ENCODE results near the gene UNC93B1.

Gene UNC93B1, protein sequence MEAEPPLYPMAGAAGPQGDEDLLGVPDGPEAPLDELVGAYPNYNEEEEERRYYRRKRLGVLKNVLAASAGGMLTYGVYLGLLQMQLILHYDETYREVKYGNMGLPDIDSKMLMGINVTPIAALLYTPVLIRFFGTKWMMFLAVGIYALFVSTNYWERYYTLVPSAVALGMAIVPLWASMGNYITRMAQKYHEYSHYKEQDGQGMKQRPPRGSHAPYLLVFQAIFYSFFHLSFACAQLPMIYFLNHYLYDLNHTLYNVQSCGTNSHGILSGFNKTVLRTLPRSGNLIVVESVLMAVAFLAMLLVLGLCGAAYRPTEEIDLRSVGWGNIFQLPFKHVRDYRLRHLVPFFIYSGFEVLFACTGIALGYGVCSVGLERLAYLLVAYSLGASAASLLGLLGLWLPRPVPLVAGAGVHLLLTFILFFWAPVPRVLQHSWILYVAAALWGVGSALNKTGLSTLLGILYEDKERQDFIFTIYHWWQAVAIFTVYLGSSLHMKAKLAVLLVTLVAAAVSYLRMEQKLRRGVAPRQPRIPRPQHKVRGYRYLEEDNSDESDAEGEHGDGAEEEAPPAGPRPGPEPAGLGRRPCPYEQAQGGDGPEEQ

DNA sequence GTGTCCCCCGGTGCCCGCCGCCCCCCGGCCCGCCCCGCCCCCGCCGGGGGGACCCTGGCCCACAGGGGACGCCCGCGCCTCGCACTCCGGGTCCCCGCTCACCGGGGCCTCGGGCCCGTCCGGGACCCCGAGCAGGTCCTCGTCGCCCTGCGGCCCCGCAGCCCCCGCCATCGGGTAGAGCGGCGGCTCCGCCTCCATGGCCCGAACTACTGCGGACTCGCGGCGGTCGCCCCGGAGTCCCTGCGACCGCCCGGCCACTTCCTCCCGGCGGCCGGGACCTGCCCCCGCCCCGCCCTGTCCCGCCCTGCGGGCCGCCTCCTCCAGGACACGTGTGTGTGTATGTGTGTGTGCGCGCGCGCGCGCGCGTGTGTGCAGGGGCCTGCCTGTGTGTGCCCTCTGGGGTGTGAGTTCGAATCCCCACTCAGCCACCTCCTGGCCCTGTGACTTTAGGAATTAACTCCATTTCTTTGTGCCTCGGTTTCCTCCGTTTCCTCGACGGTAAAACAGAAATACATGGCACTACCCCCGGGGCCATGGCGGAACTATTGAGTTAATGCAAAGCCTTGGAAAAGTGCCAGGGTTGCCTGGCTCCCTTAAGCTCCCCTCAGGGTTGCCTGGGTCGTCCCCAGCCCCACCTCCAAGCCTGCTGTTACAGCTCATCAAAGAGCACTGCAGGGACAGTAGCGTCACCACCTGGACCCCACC lies at the start of gene UNC93B1:
Gene UNC93B1 (minus strand): TSS at position 252 of the 705 bp plus-strand sequence. CDS start 54 bp downstream, at position 198.
- DNase-seq: no peak

DNA sequence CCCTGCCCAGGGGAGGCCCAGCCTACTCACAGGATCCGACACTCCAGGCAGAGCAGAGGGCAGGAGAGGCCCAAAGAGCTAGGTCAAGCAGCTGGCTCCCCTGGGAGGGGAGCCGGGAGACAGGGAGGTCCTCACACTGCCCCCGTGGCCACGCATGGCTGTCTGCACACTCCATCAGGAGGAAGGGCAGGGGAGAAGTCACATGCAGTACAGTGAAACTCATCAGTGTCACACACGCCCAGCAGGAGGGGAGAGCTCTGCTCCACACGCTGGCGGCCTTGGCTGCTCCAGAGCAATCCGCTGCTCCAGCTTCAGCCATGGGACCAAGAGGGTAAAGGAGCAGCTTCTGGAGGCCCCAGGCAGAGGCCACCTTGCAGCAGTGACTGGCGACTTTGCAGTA lies 49.2 kb upstream of the UNC93B1 start:
- DNase-seq: no peak

DNA sequence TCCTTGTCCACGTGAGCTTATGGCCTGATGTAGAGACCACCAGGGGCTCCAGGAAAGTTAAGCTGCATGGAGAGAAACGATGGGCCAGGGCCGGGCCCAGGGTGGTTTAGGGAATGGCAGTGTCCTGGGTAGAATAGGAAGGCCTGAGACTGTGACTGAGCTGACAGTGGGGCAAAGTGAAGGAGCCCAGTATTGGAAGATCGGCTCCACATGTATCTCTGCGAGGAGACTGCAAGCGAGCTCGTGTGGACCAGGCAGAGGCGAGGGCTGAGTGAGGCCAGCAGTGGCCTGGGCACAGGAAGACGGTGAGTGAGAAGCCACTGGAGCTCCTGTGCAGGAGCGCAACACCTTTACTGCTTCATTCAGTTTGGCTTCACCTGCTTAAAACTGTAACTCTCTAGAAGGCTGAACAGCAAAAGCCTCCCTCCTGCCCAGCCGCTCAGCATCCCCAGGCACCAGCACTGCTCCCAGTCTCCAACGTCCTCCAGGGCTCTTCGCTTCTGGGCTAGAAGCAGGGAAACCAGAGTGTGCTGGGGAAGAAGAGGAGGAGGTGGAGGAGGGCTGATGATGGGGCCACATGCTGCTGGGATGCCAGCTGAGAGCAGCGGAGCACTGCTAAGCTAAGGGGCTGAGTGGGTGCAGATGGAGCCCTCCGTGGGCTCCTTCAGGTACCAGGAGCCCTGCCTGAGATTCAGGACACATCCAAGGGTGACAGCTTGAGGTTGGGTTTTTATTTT lies 48.4 kb upstream of the UNC93B1 start:
- no peak for DNase-seq

DNA sequence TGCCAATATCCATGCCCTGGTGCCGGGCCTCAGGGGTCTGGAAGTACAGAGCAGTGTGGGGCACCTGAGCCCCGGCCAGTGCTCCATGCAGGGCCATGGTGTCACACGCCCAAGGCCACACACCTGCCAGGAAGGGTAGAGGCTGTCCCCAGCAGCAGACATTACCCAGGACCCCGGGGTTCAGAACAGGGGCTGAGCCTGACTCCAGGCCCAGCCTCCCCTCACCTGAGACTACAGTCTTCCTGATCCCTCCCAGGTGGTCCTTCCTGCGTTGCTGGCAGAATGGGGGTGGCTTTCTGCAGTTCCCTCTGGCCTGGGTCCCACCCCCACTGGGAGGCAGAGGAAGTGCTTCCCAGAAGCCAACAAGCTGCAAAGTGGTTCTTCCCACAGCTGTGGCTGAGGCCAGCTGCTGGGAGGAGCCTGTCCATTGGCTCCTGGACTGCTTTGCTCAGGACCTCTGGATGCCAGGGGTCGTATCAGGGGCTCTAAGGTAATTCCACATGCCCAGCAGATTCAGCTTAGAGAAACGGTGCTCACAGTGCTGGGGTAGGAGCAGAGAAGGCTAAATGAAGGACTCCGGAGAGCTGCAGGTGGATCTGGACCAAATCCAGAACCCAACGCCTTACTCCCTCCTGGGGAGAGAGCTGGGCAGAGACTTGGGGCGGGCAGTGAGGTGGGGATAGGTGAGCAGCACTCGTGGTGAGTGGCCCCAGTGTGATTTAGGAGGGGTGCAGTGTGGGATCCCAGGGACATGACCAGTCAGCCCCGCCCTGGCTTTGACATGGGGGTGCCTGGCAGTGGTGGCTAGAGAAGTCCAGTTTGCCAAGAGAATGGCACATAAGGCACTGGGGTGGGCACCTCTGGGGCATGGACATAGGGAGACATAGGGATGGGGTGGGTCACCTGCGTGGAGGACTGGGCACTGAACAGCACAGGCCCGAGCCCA lies 47.6 kb upstream of the UNC93B1 start:
- DNase-seq: no peak

DNA sequence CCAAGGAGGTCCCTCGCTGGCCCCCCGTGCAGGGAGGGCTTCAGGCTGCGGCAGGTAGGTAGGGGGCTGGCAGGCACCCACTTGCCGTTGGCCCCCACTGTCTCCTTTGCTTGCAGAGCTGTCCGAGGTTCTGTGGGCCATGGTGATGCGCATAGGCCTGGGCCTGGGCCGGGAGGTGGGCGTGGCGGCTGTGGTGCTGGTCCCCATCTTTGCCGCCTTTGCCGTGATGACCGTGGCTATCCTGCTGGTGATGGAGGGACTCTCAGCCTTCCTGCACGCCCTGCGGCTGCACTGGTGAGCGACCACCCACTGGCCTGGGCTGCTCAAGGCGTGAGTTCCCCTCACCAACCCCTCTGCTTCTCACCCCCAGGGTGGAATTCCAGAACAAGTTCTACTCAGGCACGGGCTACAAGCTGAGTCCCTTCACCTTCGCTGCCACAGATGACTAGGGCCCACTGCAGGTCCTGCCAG lies 46.5 kb upstream of the UNC93B1 start:
- no peak for DNase-seq

DNA sequence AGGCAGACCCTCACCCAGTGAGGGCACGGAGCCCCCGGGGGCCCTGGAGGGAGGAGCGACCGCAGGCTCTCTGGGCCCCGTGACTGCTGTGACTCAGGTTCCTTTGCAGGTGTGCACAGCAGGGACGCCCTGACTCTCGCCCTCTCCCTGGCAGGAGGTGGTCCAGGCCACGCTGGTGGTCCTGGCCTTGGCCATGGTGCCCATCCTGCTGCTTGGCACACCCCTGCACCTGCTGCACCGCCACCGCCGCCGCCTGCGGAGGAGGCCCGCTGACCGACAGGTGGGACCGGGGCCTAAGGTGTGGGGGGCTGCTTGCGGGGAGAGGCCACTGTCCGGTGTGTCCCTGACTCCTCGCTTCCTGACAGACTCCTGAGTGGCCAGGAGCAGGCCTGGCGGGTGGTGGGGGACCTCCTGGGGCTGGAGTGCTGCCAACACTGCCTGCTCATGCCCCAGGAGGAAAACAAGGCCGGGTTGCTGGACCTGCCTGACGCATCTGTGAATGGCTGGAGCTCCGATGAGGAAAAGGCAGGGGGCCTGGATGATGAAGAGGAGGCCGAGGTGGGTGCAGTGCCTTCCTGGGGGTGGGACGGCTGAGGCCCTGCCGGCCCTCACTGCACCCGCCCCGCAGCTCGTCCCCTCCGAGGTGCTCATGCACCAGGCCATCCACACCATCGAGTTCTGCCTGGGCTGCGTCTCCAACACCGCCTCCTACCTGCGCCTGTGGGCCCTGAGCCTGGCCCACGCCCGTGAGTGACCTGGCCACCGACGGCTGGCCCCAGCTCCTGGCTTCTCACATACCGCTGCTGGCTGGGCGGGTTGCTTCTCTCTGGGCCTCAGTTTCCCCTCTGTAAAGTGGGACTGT lies 45.8 kb upstream of the UNC93B1 start:
- no peak for DNase-seq

DNA sequence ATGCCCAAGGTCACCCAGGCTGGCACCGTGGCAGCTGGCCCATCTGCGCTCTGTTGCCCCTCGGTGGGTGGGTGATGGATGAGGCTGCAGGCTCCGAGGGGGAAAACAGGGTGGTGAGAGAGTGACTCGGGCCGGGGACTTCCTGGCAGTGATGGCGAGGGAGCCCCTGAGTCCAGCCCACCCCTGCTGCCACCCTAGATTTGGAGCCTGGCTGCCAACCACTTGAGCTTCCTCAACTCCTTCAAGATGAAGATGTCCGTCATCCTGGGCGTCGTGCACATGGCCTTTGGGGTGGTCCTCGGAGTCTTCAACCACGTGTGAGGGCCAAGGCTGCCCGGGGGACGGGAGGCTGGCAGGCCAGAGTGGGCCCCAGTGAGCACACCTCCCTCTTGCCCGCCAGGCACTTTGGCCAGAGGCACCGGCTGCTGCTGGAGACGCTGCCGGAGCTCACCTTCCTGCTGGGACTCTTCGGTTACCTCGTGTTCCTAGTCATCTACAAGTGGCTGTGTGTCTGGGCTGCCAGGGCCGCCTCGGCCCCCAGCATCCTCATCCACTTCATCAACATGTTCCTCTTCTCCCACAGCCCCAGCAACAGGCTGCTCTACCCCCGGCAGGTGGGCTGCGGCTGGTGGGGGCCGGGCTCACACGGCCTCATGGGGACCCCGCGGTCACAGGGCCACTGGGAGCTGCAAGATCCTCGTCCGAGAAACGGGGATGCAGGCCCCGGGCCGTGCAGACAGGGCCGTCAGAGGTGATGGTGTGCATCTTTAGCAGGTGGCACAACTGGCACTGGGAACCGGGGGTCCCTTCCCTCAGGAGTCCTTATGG lies 45.0 kb upstream of the UNC93B1 start:
- DNase-seq: no peak

DNA sequence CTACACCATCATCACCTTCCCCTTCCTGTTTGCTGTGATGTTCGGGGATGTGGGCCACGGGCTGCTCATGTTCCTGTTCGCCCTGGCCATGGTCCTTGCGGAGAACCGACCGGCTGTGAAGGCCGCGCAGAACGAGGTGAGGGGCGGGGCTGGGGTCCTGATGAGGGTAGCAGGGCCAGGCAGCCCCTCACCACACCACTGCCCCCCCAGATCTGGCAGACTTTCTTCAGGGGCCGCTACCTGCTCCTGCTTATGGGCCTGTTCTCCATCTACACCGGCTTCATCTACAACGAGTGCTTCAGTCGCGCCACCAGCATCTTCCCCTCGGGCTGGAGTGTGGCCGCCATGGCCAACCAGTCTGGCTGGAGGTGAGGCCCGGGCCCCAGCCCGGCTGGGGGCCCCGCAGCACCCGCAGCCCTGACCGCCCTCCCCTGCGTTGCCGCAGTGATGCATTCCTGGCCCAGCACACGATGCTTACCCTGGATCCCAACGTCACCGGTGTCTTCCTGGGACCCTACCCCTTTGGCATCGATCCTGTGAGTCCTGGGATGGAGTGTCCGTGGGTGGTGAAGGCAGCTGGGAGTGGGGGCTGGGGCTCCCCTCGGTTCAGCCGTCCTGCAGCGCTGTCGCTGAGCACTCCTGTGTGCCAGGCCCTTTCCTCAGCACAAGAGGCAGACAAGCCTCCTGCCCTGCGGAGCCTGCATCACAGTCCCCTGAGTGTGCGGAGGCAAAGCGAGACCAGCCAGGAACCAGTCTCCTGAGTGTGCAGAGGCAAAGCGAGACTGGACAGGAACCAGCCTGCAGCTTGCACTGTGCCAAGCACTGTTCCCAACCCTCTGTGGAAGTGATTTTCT lies 43.8 kb upstream of the UNC93B1 start:
- DNase-seq: no peak

DNA sequence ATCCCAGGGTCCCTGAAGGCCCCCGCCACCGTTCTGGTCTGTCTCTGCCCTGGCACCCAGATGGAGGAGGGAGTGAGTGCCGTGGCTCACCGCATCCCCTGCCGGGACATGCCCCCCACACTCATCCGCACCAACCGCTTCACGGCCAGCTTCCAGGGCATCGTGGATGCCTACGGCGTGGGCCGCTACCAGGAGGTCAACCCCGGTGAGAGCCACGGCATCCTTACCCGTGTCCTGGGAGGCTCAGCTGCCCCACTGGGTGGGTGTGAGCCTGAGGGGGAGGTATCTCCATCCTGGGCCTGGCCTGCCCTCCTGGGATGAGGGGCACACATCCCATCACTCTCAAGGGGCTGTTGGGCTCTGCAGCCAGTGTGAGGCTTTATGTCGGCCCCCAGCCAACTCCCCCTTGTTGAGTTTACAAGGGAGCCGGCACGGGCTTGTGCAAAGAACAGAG lies 41.0 kb upstream of the UNC93B1 start:
- no peak for DNase-seq

DNA sequence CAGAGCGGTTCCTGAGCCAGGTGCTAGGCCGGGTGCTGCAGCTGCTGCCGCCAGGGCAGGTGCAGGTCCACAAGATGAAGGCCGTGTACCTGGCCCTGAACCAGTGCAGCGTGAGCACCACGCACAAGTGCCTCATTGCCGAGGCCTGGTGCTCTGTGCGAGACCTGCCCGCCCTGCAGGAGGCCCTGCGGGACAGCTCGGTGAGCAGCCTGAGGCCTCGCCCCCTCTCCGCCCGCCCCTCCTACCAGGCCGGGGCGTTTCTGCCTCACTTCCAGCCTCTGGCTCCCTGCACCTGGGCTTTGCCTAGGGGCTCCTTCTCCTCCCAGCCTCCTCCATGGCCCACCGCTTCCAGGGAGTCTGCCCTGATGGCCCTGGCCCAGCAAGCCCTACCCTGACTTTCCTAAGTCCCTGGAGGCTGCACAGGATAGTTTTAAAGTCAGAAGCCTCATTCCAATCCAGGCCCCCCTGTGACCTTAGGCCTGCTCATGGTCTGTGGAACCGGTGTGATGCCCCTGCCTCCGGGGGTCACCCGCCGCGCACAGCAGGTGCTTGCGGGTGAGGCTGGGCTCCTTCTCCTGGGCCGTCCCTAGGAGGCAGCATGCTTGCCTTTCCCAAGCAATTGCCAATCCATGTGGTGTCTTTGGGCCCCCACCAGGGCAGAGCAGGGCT lies 40.4 kb upstream of the UNC93B1 start:
- DNase-seq: no peak

DNA sequence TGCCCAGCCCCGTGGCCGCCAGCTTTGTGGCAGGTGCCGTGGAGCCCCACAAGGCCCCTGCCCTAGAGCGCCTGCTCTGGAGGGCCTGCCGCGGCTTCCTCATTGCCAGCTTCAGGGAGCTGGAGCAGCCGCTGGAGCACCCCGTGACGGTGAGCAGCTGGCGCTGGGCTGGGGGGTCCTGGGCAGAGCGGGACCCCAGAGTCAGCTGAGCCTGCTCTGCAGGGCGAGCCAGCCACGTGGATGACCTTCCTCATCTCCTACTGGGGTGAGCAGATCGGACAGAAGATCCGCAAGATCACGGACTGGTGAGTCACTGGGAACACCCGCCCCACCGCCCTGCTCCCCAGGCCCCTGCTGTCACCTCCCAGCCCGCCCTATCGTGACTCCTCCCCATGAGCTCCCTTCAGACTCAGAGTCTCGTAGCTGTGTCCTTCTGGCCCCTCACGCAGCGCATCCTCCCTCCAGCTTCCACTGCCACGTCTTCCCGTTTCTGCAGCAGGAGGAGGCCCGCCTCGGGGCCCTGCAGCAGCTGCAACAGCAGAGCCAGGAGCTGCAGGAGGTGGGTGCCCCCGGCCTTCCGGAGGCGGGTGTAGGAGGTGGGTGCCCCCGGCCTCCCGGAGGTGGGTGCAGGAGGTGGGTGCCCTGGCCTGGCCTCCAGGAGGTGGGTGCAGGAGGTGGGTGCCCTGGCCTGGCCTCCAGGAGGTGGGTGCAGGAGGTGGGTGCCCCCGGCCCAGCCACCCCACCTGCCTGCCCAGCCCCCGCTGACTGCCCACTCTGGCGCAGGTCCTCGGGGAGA lies 39.6 kb upstream of the UNC93B1 start:
- no peak for DNase-seq

DNA sequence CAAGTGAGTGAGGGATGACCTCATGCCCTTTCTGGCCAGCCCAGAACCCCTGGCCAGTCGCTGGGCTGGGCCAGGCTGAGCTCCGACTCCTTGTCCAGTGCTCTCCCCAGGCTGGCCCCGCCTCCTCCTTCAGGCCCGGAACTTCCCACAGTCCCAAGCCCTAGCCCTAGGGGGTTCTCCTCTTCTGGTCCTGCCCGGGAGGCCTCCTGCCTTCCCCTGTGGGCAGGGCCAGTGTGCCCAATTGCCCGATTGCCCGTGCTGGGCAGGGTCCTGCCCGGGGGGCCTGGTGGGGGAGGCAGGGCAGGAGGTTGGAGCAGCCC lies 39.1 kb upstream of the UNC93B1 start:
- no peak for DNase-seq

DNA sequence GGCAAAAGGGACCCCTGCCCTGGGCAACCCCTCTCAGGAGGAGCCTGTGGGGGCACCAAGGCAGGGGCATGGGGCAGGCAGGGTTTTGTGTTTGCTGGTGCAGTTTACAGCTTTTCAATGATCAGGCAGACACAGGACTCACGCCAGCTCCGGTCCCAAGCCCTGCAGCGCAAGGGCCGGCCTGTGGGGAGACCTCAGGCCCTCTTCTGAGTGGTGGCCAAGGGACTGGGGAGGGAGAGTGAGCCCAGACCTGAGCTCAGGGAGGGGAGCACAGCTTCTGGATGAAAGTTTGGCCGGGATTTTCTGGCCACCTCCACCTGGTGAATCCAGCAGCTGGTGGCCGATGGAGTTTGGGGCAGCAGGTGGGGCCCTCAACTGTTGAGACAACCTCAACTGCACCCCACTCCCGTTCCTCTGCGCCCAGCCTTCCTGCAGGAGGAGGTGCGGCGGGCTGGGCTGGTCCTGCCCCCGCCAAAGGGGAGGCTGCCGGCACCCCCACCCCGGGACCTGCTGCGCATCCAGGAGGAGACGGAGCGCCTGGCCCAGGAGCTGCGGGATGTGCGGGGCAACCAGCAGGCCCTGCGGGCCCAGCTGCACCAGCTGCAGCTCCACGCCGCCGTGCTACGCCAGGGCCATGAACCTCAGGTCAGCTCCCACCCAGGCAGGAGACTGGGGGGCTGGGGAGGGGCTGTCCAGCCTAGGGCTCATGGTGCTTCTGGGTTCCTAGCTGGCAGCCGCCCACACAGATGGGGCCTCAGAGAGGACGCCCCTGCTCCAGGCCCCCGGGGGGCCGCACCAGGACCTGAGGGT lies 38.5 kb upstream of the UNC93B1 start:
- DNase-seq: no peak

DNA sequence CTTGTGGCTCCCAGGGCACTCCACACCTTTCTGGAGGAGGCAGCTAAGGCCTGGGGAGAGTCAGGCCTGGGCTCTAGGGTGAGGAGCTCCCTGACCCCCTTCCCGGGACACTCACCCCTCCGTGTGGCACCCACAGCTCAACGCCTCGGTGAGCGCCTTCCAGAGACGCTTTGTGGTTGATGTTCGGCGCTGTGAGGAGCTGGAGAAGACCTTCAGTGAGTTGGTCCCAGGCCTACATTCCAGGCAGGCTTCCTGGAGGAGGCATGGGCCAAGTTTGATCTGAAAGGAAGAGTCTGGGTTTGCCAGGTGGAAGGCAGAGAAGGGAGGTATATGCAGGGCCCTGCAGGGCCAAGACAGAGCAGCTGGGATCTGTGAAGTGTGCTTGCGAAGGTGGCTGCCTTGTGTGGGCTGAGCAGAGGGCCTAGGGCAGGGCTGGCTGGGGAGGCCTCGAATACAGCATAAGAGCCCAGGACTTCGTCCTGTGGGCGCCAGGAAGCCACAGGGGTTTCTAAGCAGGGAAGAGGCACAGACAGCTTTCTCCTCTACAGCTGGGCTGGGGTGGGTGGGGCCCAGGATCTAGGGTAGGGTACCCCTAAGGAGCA lies 37.8 kb upstream of the UNC93B1 start:
- DNase-seq: no peak

DNA sequence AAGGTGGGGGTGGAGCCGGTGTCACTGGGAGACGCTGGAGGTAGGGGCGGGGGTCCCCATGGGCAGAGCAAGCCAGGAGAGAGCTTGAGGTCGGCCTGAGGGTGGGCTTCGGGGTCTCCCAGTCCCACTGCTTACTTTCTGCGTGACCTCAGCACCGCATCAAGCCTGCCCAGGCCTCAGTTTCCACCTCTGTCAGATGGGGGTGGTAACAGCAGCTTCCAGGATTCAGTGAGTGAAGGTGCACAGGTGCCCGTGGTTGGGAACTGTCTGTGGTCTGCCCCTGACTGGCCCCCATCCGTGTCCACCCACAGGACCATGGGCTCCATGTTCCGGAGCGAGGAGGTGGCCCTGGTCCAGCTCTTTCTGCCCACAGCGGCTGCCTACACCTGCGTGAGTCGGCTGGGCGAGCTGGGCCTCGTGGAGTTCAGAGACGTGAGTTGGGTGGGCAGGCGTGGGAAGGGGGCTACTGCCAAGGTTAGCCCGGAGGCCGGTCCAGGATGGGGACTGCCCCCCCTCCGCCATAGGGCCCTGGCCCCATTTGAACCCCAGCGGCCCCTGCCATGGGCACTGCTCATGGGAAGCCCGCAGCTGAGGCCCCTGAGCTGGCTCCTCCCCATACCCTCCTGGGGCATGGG lies 37.2 kb upstream of the UNC93B1 start:
- no peak for DNase-seq

Measured in NCI-H1436 treated with DMSO at 0.1 percent for 48 hours (cell line).